MM.1S (cell line): Measurements from ENCODE around the gene PIK3CD.

Source experiments
- EZH2 ChIP-seq: fragments of 300-600 bp; sonication (generic); optimal IDR thresholded peaks from 2 replicates; pipeline ENCODE3; 2017; ENCODE audit warnings: low read depth, mild to moderate bottlenecking, antibody characterized with exemption, low read length, mixed read lengths
- EZH2phosphoT487 ChIP-seq: fragments of 300-600 bp; sonication (generic); IDR thresholded peaks from 2 replicates; pipeline ENCODE4 v1.6.1; 2018; ENCODE audit warnings: antibody characterized with exemption, low read length
- TF ChIP-seq, protein P1 (sequence below): fragments of 300-600 bp; sonication (generic); IDR thresholded peaks from 2 replicates; pipeline ENCODE4 v1.5.1; 2016; ENCODE audit warnings: antibody characterized with exemption, low read length, mixed read lengths

GRCh38 chr1:9716404-9717192, 65.1 kb downstream of the PIK3CD start:
- TF ChIP-seq, protein P1, sequence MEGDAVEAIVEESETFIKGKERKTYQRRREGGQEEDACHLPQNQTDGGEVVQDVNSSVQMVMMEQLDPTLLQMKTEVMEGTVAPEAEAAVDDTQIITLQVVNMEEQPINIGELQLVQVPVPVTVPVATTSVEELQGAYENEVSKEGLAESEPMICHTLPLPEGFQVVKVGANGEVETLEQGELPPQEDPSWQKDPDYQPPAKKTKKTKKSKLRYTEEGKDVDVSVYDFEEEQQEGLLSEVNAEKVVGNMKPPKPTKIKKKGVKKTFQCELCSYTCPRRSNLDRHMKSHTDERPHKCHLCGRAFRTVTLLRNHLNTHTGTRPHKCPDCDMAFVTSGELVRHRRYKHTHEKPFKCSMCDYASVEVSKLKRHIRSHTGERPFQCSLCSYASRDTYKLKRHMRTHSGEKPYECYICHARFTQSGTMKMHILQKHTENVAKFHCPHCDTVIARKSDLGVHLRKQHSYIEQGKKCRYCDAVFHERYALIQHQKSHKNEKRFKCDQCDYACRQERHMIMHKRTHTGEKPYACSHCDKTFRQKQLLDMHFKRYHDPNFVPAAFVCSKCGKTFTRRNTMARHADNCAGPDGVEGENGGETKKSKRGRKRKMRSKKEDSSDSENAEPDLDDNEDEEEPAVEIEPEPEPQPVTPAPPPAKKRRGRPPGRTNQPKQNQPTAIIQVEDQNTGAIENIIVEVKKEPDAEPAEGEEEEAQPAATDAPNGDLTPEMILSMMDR, result no peak
- no peak for TF ChIP-seq EZH2
- TF ChIP-seq EZH2phosphoT487, result no peak
